Measurements from ENCODE around the gene UAP1L1. TPM values are rescaled to one million over a fixed set of nuclear protein-coding genes. Genes with fewer than 3 reads are reported as not detected.

Gene UAP1L1
- total and polyA plus RNA-seq, 2 of the 4 experiments (the other 2 are of a cell fraction) = 2.3 to 9.8 TPM

DNA sequence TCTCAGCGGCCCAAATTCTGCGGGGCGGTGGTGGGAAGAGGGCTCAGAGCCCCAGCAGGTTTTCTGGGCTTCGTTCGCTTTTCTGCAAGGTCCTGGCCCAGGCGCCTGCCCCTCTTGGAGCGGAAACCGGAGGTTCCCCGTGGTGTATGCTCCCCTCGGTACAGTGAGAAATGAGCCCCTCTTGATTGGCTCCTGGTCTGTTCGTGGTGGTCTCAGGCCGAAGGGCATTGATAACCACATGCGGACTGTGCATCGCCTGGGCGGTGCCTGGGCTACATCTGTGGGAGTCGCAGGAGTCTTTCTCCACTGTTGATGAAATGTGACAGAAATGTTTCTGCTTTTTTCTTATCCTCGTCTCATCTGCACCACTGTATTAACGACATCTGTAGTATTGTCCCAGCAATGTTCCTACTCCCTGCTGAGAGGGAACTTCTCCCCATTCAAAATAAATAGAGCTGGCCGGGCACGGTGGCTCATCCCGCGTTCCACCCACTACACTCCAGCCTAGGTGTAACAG lies 10.2 kb downstream of the UAP1L1 start:
- Histone ChIP-seq H3K27ac (ENCODE audit: insufficient read depth, low read length) (peak overlapping the region; percentile 62), H3K4me1 (ENCODE audit: control insufficient read depth, insufficient read depth, low read length) (peaks cover 15% of the 10 kb centered on the region), H4K91ac (ENCODE audit: insufficient read depth, low read depth, low read length) (peak overlapping the region; percentile 78), H3K79me1 (ENCODE audit: low read depth in 1 of 2, low read length in 2 of 2) (peaks cover 31 to 34% of the 10 kb centered on the region in 2 experiments), H3K9me1 (ENCODE audit: insufficient read depth, low read length) (peaks cover 6% of the 10 kb centered on the region), H3K14ac (replicated peaks; ENCODE audit: low read depth, low read length) (peak overlapping the region; percentile 77), H4K20me1 (ENCODE audit: insufficient read depth, low read length) (no peaks in the 10 kb centered on the region), H3K4me3 (ENCODE audit: insufficient read depth, low read depth, low read length) (peak overlapping the region; percentile 61), H2BK20ac (ENCODE audit: low read depth, low read length) (no peak overlapping the region), H3K36me3 (ENCODE audit: control insufficient read depth, insufficient read depth, low read length) (peaks cover 13% of the 10 kb centered on the region; the same call in 1 of the 2 replicates), H3K18ac (ENCODE audit: low read depth, low read length) (no peak overlapping the region), H2AK9ac (replicated peaks; ENCODE audit: low read depth, low read length, poor library complexity) (peak overlapping the region; percentile 88), H2BK15ac (ENCODE audit: low read depth, low read length) (no peak overlapping the region), H3K4ac (ENCODE audit: low read depth, low read length) (peak overlapping the region; percentile 70), H4K8ac (ENCODE audit: low read depth in 2 of 2, low read length in 2 of 2) (peak overlapping the region; percentile 85 to 93; a peak in 3 of 4 replicates), H2AFZ (replicated peaks; ENCODE audit: low read length, poor library complexity) (peak overlapping the region; percentile 90), H2AK5ac (ENCODE audit: low read depth, low read length) (peak overlapping the region; percentile 91; the same call in 1 of the 2 replicates), H4K5ac (ENCODE audit: low read depth, low read length) (no peak overlapping the region; the same call in 1 of the 2 replicates), H3K9ac (ENCODE audit: low read depth, low read length) (peak overlapping the region; percentile 87), H3K4me2 (ENCODE audit: low read depth, low read length) (peak overlapping the region; percentile 78), H3K27me3 (ENCODE audit: control insufficient read depth, insufficient read depth, low read length) (no peaks in the 10 kb centered on the region), H3K9me3 (ENCODE audit: control insufficient read depth, insufficient read depth, low read length) (no peaks in the 10 kb centered on the region), H3K23ac (ENCODE audit: low read depth, low read length) (peak overlapping the region; percentile 85), H2BK5ac (ENCODE audit: low read depth, low read length, poor library complexity, severe bottlenecking) (peak overlapping the region; percentile 34), H2BK120ac (ENCODE audit: low read depth, low read length) (no peak overlapping the region), H3K56ac (ENCODE audit: extremely low read depth, insufficient read depth, low read length) (peak overlapping the region; percentile 67; the same call in 1 of the 2 replicates)
- POLR2A ChIA-PET (ENCODE audit: unreplicated experiment) = no interaction called here
- DNase-seq = no peak
- WGBS, 2 experiments (ENCODE audit: extremely low coverage in 2 of 2, insufficient read length in 1 of 2) = 3% methylated on average over 8 of the region's 22 CpGs; no CpG with 5 or more reads in 1 of the 2 experiments
- CTCF ChIA-PET = no interaction called here
- no peak for TF ChIP-seq POLR2A (IDR thresholded peaks at IDR 0.05; ENCODE audit: low read depth, low read length)
- TF ChIP-seq, protein P1, sequence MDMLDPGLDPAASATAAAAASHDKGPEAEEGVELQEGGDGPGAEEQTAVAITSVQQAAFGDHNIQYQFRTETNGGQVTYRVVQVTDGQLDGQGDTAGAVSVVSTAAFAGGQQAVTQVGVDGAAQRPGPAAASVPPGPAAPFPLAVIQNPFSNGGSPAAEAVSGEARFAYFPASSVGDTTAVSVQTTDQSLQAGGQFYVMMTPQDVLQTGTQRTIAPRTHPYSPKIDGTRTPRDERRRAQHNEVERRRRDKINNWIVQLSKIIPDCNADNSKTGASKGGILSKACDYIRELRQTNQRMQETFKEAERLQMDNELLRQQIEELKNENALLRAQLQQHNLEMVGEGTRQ (IDR thresholded peaks at IDR 0.05; ENCODE audit: low read depth, low read length) = no peak
- in situ Hi-C loops (cut with MboI; ENCODE audit: low sequenced_read_pairs) (no loop called here), intact Hi-C loops (cut with micrococcal nuclease) (no loop called here), dilution Hi-C loops (cut with HindIII; ENCODE audit: low sequenced_read_pairs, unreplicated experiment) (no loop called here)
- no TSS peak for BruUV-seq (replicated peaks)
- ATAC-seq (ENCODE audit: low read depth) = no peak
